HCT116 (cell line): ENCODE results near the gene UBAC2. TPM values are rescaled to one million over a fixed set of nuclear protein-coding genes. Genes with fewer than 3 reads are reported as not detected.
A peak's percentile ranks its signal among the peaks of the same experiment; 100 is the strongest.

ENCODE experiments used
- ATAC-seq: fragments of 200-7000 bp; cut with Tn5 transposase; 2 replicates; pipeline ENCODE4 v1.9.1; 2020; ENCODE audit warnings: mild to moderate bottlenecking, moderate library complexity
- BruUV-seq: library from RNA; stranded (reverse); fragments of 400-500 nt; replicated peaks from 2 replicates; lab custom pipeline; 2021; lab: Mats Ljungman, UMichigan
- CTCF ChIA-PET: fragments of 300-600 bp; sonication (Branson Sonifier 250); formaldehyde crosslinking; loops from one replicate; lab custom pipeline; 2021; ENCODE audit warnings: antibody characterized with exemption; lab: Charles Lee
- POLR2A ChIA-PET: fragments of 300-600, 350-600 bp; sonication (Branson Sonifier 250); formaldehyde crosslinking; loops from one replicate; lab custom pipeline; 2021; ENCODE audit warnings: antibody characterized with exemption; lab: Charles Lee
- RAD21 ChIA-PET, 2 experiments: fragments of 300-600 bp; sonication (Branson Sonifier 250); formaldehyde crosslinking; loops; one replicate each; lab custom pipeline; 2023; ENCODE audit warnings: low total read pairs in 2 of 2; ENCODE audit not compliant: uncharacterized antibody in 2 of 2, unreplicated experiment in 2 of 2, low non-redundant PET in 1 of 2; lab: Charles Lee
- DNase-seq: peaks from one replicate; pipeline ENCODE4 v3.0.0-alpha.2; 2010; ENCODE audit warnings: low read depth, low spot score
- H2AFZ ChIP-seq: fragments of 200-600 bp; shearing (Covaris generic), sonication (generic); 2 replicates; pipeline ENCODE4 v1.6.1; 2017; ENCODE audit warnings: low read depth, mixed run types, mixed read lengths, antibody characterized with exemption, low read length; ENCODE audit not compliant: poor library complexity, severe bottlenecking
- H3K27ac ChIP-seq: 2 replicates; pipeline ENCODE4 v1.5.1; 2012; ENCODE audit warnings: low read depth, low read length
- H3K27me3 ChIP-seq: fragments of 200-600 bp; sonication (generic); 2 replicates; pipeline ENCODE4 v1.6.1; 2016; ENCODE audit warnings: mixed run types, low read length, mixed read lengths; ENCODE audit not compliant: insufficient read depth
- H3K36me3 ChIP-seq, 2 experiments: fragments of 200-500 bp in 1 of 2; fragments of 200-600 bp in 1 of 2; sonication (Bioruptor generic) in 1 of 2; sonication (generic) in 1 of 2; 2 replicates each; pipeline versions ENCODE4 v1.5.1 to v1.6.1; 2014 to 2016; ENCODE audit warnings: low read length in 2 of 2, inconsistent platforms in 1 of 2, mixed read lengths in 1 of 2, mixed run types in 1 of 2; ENCODE audit not compliant: insufficient read depth in 2 of 2, control insufficient read depth in 1 of 2
- H3K4me1 ChIP-seq, 2 experiments: fragments of 200-600 bp in 1 of 2; sonication (generic) in 1 of 2; 2 replicates each; pipeline versions ENCODE4 v1.5.1 to v1.6.1; 2012 to 2017; ENCODE audit warnings: low read length in 2 of 2, inconsistent platforms in 1 of 2, mild to moderate bottlenecking in 1 of 2, mixed read lengths in 1 of 2, mixed run types in 1 of 2, moderate library complexity in 1 of 2; ENCODE audit not compliant: insufficient read depth in 2 of 2, control insufficient read depth in 1 of 2
- H3K4me2 ChIP-seq: fragments of 200-600 bp; sonication (generic); 2 replicates; pipeline ENCODE4 v1.6.1; 2017; ENCODE audit warnings: mixed run types, low read length, mixed read lengths
- H3K4me3 ChIP-seq, 2 experiments: fragments of 200-600 bp in 1 of 2; sonication (generic) in 1 of 2; replicated peaks in 1 of 2; 2 replicates each; pipeline ENCODE4 v1.5.1; 2011 to 2016; ENCODE audit warnings: low read length in 2 of 2, control low read depth in 1 of 2, low read depth in 1 of 2, mild to moderate bottlenecking in 1 of 2, mixed read lengths in 1 of 2, mixed run types in 1 of 2
- H3K79me2 ChIP-seq: fragments of 200-600 bp; sonication (generic); 2 replicates; pipeline ENCODE4 v1.6.1; 2017; ENCODE audit warnings: mild to moderate bottlenecking, mixed run types, low read length, moderate library complexity, mixed read lengths; ENCODE audit not compliant: insufficient read depth
- H3K9ac ChIP-seq: fragments of 200-600 bp; sonication (generic); 2 replicates; pipeline ENCODE4 v1.6.1; 2016; ENCODE audit warnings: low read length, mixed read lengths
- H3K9me2 ChIP-seq: fragments of 200-600 bp; sonication (generic), shearing (Covaris generic); 2 replicates; pipeline ENCODE4 v1.6.1; 2017; ENCODE audit warnings: mixed run types, mild to moderate bottlenecking, moderate library complexity; ENCODE audit not compliant: insufficient read depth
- H3K9me3 ChIP-seq, 2 experiments: fragments of 200-500 bp in 1 of 2; fragments of 200-600 bp in 1 of 2; sonication (Bioruptor generic) in 1 of 2; sonication (generic) in 1 of 2; 2 replicates each; pipeline ENCODE4 v1.6.1; 2014 to 2017; ENCODE audit warnings: low read length in 2 of 2, mixed read lengths in 2 of 2, inconsistent platforms in 1 of 2, low read depth in 1 of 2, mild to moderate bottlenecking in 1 of 2, mixed run types in 1 of 2, moderate library complexity in 1 of 2; ENCODE audit not compliant: control insufficient read depth in 1 of 2, insufficient read depth in 1 of 2
- H4K20me1 ChIP-seq: fragments of 200-600 bp; sonication (generic), shearing (Covaris generic); 2 replicates; pipeline ENCODE4 v1.6.1; 2017; ENCODE audit warnings: mixed run types, mild to moderate bottlenecking, moderate library complexity; ENCODE audit not compliant: insufficient read depth
- CEBPB ChIP-seq: IDR thresholded peaks from 2 replicates; pipeline ENCODE4 v1.6.1; 2012; ENCODE audit warnings: low read depth
- FOSL1 ChIP-seq: IDR thresholded peaks from 2 replicates; pipeline ENCODE4 v1.6.1; 2012; ENCODE audit warnings: low read depth
- JUND ChIP-seq: IDR thresholded peaks from 2 replicates; pipeline ENCODE4 v1.6.1; 2012
- POLR2AphosphoS5 ChIP-seq: IDR thresholded peaks from 2 replicates; pipeline ENCODE4 v1.6.1; 2011; ENCODE audit warnings: mild to moderate bottlenecking, low read depth, low read length, moderate library complexity
- ZFX ChIP-seq: fragments of 450-650 bp; IDR thresholded peaks from 2 replicates; pipeline ENCODE4 v1.6.1; 2017
- ZNF274 ChIP-seq: fragments of 200-500 bp; sonication (Bioruptor generic); IDR thresholded peaks from 2 replicates; pipeline ENCODE4 v1.6.1; 2014; ENCODE audit warnings: mild to moderate bottlenecking, low read depth, low read length, inconsistent platforms
- intact Hi-C: fragments of 100-400 bp; cut with micrococcal nuclease; formaldehyde crosslinking; loops from 2 replicates; pipeline ENCODE4 v1.10.0; 2022
- total RNA-seq: library from RNA; stranded (reverse); gene quantifications from one replicate; pipeline ENCODE4 v1.2.1, GENCODE V29; 2021; ENCODE audit not compliant: unreplicated experiment
- TF ChIP-seq, protein P1 (sequence below), 3 experiments: fragments of 200-600 bp in 1 of 3; sonication (generic) in 1 of 3; IDR thresholded peaks in 2 of 3; conservative IDR thresholded peaks in 1 of 3; 2 replicates each; pipeline ENCODE4 v1.5.1; 2012 to 2017; ENCODE audit warnings: low read depth in 2 of 3, low read length in 2 of 3, antibody characterized with exemption in 1 of 3, borderline replicate concordance in 1 of 3, control low read depth in 1 of 3, mild to moderate bottlenecking in 1 of 3, mixed read lengths in 1 of 3, mixed run types in 1 of 3, moderate library complexity in 1 of 3; ENCODE audit not compliant: insufficient read depth in 1 of 3

Gene UBAC2
- total RNA-seq, 1 experiment from 2014 or later = 67.4 TPM

DNA sequence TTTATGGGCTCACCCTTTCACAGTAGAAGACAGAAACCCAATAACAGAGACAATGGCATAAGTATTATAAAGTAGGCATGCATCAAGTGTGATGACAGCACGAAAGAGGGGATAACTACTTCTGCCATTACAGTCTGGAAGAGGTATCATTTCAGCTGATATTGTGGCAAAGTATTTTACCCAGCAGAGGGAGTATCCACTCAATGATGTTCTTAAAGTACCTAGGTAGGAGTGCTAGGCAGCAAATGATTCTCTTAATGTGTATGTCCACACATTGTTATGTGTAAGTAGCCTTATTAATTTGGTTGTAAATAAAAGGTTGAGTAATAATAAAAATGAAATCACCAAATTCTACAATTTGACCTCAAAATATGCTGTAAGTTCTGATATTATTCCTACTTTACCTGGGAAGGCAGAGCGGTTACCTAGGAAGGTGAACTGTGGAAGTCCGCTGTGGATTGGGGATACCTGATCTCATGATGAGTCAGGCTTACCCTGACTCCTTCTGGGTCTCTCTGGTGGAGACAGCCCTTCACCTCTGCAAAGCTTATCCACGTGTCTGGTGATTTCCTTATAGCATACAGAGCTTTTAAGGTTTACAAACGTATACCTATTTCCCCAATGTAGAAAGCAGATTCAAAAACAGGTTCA lies 4.1 kb upstream of the UBAC2 start:
- Histone ChIP-seq H3K36me3 (no peaks in the 10 kb centered on the region), H3K9me3 (no peaks in the 10 kb centered on the region), H3K27ac (peak overlapping the region; percentile 93), H4K20me1 (no peaks in the 10 kb centered on the region), H3K27me3 (no peaks in the 10 kb centered on the region), H2AFZ (no peak overlapping the region), H3K79me2 (peaks cover 31% of the 10 kb centered on the region), H3K9ac (peak overlapping the region; percentile 42), H3K4me2 (peak overlapping the region; percentile 88), H3K4me1 (peaks cover 36 to 55% of the 10 kb centered on the region in 2 experiments), H3K9me2 (no peaks in the 10 kb centered on the region), H3K4me3 (peak overlapping the region; percentile 0 to 38; a peak in 3 of 4 replicates)
- RAD21 ChIA-PET = no interaction called here
- TF ChIP-seq JUND (no peak), ZFX (no peak), POLR2AphosphoS5 (peak; percentile 22; the same call in 1 of the 2 replicates), ZNF274 (no peak), FOSL1 (no peak), CEBPB (no peak)
- TF ChIP-seq, protein P1, sequence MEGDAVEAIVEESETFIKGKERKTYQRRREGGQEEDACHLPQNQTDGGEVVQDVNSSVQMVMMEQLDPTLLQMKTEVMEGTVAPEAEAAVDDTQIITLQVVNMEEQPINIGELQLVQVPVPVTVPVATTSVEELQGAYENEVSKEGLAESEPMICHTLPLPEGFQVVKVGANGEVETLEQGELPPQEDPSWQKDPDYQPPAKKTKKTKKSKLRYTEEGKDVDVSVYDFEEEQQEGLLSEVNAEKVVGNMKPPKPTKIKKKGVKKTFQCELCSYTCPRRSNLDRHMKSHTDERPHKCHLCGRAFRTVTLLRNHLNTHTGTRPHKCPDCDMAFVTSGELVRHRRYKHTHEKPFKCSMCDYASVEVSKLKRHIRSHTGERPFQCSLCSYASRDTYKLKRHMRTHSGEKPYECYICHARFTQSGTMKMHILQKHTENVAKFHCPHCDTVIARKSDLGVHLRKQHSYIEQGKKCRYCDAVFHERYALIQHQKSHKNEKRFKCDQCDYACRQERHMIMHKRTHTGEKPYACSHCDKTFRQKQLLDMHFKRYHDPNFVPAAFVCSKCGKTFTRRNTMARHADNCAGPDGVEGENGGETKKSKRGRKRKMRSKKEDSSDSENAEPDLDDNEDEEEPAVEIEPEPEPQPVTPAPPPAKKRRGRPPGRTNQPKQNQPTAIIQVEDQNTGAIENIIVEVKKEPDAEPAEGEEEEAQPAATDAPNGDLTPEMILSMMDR (IDR thresholded peaks at IDR 0.05 in 2 of 3, conservative IDR thresholded peaks at IDR 0.05 in 1 of 3; ENCODE audit: borderline replicate concordance in 1 of 3, insufficient read depth in 1 of 3, low read depth in 2 of 3, low read length in 2 of 3) = peak in 2 of 3 experiments; percentile 28 to 35; a peak in 2 of 6 replicates
- DNase-seq (peak; percentile 54), ATAC-seq (peak; percentile 52)
- intact Hi-C loops = loop anchor here (5.0 kb wide), 1 partner anchor 71 kb away; no protein-coding TSS in a partner anchor
- POLR2A ChIA-PET = interaction anchor here (1.2 kb wide), 1 partner anchor 69 kb away, joined by 3 read pairs; no protein-coding TSS in a partner anchor
- no TSS peak for BruUV-seq
- CTCF ChIA-PET = interaction anchor here (1.1 to 1.4 kb wide), 4 partner anchors 11 to 73 kb away, joined by 3 to 4 read pairs (median 4); no protein-coding TSS in a partner anchor
